ENCODE data around the gene MYOG.

DNA sequence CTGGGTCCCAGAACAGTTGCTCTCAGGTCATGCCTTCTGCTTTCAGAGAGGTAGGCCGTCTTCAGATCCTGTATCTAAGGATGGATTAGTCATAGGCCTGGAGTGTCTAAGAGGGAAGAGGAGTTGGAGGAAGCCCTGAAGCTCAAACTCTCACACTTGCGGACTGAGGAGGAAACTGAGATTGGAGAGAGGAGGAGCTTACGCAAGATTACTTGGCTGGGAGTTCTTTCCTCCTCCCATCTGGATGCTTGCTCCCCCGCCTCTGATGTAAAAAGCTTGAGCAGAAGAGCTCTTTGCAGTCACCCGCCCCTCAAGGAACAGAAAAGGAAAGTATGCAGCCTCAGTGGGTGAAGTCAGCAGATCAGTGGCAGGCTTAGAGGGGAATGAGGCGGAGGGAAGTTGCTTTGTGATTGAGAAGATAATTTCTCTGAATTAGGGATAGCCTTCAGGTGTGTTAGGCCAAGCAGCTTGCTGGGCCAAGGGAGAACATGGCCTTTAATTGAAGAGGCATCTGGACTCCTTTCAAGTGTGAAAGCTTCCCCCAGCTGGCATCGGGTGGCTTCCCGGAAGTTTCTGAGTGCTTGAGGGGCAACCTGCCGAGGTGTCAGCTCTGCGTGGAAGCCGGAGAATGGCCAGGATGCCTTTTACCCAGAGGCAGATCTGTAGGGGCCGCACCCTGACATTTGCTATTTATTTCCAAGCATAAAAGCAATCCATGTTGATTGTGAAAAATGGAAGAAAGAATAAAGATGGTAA lies 48.3 kb upstream of the MYOG start:
- TF ChIP-seq, protein P1, sequence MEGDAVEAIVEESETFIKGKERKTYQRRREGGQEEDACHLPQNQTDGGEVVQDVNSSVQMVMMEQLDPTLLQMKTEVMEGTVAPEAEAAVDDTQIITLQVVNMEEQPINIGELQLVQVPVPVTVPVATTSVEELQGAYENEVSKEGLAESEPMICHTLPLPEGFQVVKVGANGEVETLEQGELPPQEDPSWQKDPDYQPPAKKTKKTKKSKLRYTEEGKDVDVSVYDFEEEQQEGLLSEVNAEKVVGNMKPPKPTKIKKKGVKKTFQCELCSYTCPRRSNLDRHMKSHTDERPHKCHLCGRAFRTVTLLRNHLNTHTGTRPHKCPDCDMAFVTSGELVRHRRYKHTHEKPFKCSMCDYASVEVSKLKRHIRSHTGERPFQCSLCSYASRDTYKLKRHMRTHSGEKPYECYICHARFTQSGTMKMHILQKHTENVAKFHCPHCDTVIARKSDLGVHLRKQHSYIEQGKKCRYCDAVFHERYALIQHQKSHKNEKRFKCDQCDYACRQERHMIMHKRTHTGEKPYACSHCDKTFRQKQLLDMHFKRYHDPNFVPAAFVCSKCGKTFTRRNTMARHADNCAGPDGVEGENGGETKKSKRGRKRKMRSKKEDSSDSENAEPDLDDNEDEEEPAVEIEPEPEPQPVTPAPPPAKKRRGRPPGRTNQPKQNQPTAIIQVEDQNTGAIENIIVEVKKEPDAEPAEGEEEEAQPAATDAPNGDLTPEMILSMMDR (conservative IDR thresholded peaks at IDR 0.05; ENCODE audit: low read depth, low read length): no peak
- TF ChIP-seq EZH2 (IDR thresholded peaks at IDR 0.05; ENCODE audit: low read length, unreplicated experiment): no peak
